Cardiac muscle cell (in vitro differentiated cells and primary cell): ENCODE data around the gene KLB. TPM values are rescaled to one million over a fixed set of nuclear protein-coding genes. Genes with fewer than 3 reads are reported as not detected.
"Not testable (repeated sequence)": the region's sequence is repeated elsewhere in the genome, so short reads cannot be mapped to it uniquely, and the experiment has no call there.

ENCODE experiments used
- DNase-seq, 2 donors: peaks; one replicate each; pipeline versions ENCODE4 v3.0.0 to v3.0.0-alpha.2; 2010 to 2017; ENCODE audit warnings: low read depth in 1 of 2, low spot score in 1 of 2
- H3K27ac ChIP-seq: fragments of 200-600 bp; sonication (generic); 2 replicates; pipeline ENCODE4 v1.5.1; 2016
- H3K27me3 ChIP-seq: fragments of 200-600 bp; sonication (generic); 2 replicates; pipeline ENCODE4 v1.6.0; 2016; ENCODE audit warnings: control low read depth
- H3K36me3 ChIP-seq: fragments of 200-600 bp; sonication (generic); 2 replicates; pipeline ENCODE4 v1.5.1; 2016; ENCODE audit warnings: control low read depth
- H3K4me1 ChIP-seq: fragments of 200-600 bp; sonication (generic); 2 replicates; pipeline ENCODE4 v1.8.1; 2017; ENCODE audit warnings: low read depth, mild to moderate bottlenecking, mixed run types
- H3K4me3 ChIP-seq: fragments of 200-600 bp; sonication (generic); 2 replicates; pipeline ENCODE4 v1.5.1; 2016; ENCODE audit warnings: mild to moderate bottlenecking
- H3K9me3 ChIP-seq: fragments of 200-600 bp; sonication (generic); 2 replicates; pipeline ENCODE4 v1.5.1; 2017; ENCODE audit warnings: low read depth, mild to moderate bottlenecking, control low read depth
- polyA plus RNA-seq: library from polyadenylated mRNA; unstranded; fragments of >200 nt; fragmentation: Nextera tagmentation; extraction: Ambion mirVana; gene quantifications from 2 replicates; pipeline ENCODE4 v1.2.1, GENCODE V29; 2016
- total RNA-seq: library from RNA; depleted of rRNA; stranded (reverse); fragments of >200 nt; gene quantifications from 2 replicates; pipeline ENCODE4 v1.2.3, GENCODE V29; 2016
- TF ChIP-seq, protein P1 (sequence below): IDR thresholded peaks from 2 replicates; pipeline ENCODE4 v1.5.1; 2012; ENCODE audit warnings: low read depth, mild to moderate bottlenecking, low read length

Gene KLB
- not detected in 2 replicates for total RNA-seq
- polyA plus RNA-seq, result 0.12 TPM in 1 of 2 replicates, not detected in the other

DNA sequence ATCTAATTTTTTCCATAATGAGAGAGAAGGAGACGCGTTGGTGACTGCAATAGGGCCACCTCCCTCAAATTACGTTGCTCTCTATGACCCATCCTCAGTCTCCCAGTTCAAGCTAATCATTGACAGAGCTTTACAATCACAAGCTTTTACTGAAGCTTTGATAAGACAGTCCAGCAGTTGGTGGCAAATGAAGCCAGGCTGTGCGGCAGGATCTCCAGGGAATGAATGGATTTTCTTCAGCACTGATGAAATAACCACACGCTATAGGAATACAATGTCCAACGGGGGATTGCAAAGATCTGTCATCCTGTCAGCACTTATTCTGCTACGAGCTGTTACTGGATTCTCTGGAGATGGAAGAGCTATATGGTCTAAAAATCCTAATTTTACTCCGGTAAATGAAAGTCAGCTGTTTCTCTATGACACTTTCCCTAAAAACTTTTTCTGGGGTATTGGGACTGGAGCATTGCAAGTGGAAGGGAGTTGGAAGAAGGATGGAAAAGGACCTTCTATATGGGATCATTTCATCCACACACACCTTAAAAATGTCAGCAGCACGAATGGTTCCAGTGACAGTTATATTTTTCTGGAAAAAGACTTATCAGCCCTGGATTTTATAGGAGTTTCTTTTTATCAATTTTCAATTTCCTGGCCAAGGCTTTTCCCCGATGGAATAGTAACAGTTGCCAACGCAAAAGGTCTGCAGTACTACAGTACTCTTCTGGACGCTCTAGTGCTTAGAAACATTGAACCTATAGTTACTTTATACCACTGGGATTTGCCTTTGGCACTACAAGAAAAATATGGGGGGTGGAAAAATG is at the start of gene KLB:
Gene KLB (plus strand): TSS at position 168 of the 821 bp plus-strand sequence. CDS start 20 bp downstream, at position 188.
- Histone ChIP-seq H3K4me3 (no peak within 1 kb of the TSS), H3K9me3 (no peaks in the 10 kb centered on the region), H3K4me1 (no peaks in the 10 kb centered on the region), H3K36me3 (no peaks in the 10 kb centered on the region), H3K27me3 (no peaks in the 10 kb centered on the region), H3K27ac (no peak within 1 kb of the TSS)
- TF ChIP-seq, protein P1, sequence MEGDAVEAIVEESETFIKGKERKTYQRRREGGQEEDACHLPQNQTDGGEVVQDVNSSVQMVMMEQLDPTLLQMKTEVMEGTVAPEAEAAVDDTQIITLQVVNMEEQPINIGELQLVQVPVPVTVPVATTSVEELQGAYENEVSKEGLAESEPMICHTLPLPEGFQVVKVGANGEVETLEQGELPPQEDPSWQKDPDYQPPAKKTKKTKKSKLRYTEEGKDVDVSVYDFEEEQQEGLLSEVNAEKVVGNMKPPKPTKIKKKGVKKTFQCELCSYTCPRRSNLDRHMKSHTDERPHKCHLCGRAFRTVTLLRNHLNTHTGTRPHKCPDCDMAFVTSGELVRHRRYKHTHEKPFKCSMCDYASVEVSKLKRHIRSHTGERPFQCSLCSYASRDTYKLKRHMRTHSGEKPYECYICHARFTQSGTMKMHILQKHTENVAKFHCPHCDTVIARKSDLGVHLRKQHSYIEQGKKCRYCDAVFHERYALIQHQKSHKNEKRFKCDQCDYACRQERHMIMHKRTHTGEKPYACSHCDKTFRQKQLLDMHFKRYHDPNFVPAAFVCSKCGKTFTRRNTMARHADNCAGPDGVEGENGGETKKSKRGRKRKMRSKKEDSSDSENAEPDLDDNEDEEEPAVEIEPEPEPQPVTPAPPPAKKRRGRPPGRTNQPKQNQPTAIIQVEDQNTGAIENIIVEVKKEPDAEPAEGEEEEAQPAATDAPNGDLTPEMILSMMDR, result no peak
- DNase-seq, result peak; percentile 2 to 40

DNA sequence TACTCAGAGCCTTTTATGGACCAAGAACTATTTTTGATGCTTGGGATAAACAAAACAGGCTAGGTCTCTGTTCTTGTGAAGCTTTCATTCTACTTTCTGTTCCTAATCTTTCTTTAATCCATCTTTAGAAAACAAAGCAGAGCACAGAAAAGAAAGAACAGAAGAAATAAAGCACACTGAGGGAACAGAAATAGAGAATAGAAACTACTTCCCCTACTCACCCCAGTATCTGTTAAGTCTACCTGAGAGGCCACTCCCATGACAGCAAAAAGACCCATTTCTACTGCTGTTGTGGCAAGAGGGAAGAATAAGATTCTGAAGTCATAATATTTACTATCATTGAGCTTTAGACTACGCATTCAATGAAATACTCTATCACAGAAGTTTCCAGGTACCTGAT is 49.7 kb upstream of the KLB start:
- Histone ChIP-seq H3K4me1 (no peaks in the 10 kb centered on the region), H3K36me3 (no peaks in the 10 kb centered on the region), H3K27me3 (no peaks in the 10 kb centered on the region), H3K27ac (no peak overlapping the region), H3K9me3 (no peaks in the 10 kb centered on the region), H3K4me3 (no peak overlapping the region)
- TF ChIP-seq, protein P1, result no peak
- DNase-seq, result no peak

DNA sequence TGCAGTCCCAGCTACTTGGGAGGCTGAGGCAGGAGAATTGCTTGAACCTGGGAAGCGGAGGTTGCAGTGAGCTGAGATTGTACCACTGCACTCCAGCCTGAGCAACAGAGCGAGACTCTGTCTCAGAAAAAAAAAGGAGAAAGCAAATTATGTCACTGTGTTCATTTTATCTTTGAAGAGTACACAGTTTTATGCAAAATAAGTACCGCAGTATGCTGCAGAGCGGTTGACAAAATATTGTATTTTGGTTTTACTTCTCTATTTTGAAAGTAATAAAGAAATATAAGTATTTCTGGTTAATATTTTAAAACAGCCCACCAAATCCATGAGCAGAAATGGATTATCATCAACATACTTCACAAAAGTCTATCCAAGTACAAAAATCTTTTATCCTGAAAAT is 46.1 kb upstream of the KLB start:
- H3K4me3 ChIP-seq, H3K27me3 ChIP-seq, DNase-seq, H3K36me3 ChIP-seq, H3K4me1 ChIP-seq, H3K27ac ChIP-seq, H3K9me3 ChIP-seq: not testable (repeated sequence)

DNA sequence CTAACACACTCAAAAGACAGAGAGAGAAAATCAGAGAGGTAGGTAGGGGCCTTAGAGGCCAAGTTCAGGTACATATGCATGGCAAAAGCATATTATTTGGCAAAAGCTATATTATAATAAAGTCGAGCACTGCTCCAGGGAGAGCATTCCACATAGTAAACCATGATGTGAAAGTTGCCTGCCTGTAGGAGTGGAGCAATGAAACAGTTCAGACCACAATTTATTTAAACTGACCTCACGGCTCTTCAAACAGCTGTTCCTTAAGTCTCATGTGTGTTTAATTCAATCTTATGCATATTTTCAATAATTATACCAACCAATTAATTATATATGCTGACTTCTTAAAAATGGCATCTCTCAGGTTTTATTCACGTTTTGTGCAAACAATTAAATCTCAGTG is 43.9 kb upstream of the KLB start:
- TF ChIP-seq, protein P1, result no peak
- H3K9me3 ChIP-seq, result no peaks in the 10 kb centered on the region
- H3K27me3 ChIP-seq, result no peaks in the 10 kb centered on the region
- peaks cover 6% of the 10 kb centered on the region for H3K4me1 ChIP-seq
- H3K27ac ChIP-seq, result no peak overlapping the region
- no peak for DNase-seq
- H3K4me3 ChIP-seq, result no peak overlapping the region
- no peaks in the 10 kb centered on the region for H3K36me3 ChIP-seq

DNA sequence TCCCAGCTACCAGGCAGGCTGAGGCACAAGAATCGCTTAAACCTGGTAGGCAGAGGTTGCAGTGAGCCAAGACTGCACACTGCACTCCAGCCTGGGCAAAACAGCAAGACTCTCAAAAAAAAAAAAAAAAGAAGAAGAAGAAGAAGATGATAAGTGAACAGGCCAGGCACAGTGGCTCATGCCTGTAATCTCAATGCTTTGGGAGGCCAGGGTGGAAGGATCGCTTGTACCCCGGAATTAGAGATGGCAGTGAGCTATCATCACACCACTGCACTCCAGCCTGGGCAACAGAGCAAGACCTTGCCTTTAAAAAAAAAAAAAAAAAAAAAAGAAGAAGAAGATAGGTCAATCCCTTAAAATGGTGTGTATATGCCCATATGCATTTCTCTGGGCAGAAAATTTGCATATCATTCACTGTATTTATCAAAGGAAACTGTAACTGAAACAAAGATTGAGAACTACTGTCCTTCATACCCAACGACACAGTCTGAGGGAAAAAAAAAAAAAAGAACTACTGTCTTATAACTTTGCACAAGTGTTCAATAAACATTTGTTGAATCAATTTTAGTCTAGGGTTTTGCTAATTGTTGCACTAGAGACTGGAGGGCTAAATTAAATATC is 42.8 kb upstream of the KLB start:
- peaks cover 6% of the 10 kb centered on the region for H3K4me1 ChIP-seq

More for the DNA sequence above, 42.8 kb upstream of the KLB start:
- no peak overlapping the region for H3K4me3 ChIP-seq
- DNase-seq, result no peak
- no peaks in the 10 kb centered on the region for H3K9me3 ChIP-seq
- no peak overlapping the region for H3K27ac ChIP-seq
- no peaks in the 10 kb centered on the region for H3K36me3 ChIP-seq
- no peaks in the 10 kb centered on the region for H3K27me3 ChIP-seq
- TF ChIP-seq, protein P1, result no peak
